ENCODE measurements around the gene TOMM7.
"Not testable (repeated sequence)": the region's sequence is repeated elsewhere in the genome, so short reads cannot be mapped to it uniquely, and the experiment has no call there.

The TOMM7 gene

DNA sequence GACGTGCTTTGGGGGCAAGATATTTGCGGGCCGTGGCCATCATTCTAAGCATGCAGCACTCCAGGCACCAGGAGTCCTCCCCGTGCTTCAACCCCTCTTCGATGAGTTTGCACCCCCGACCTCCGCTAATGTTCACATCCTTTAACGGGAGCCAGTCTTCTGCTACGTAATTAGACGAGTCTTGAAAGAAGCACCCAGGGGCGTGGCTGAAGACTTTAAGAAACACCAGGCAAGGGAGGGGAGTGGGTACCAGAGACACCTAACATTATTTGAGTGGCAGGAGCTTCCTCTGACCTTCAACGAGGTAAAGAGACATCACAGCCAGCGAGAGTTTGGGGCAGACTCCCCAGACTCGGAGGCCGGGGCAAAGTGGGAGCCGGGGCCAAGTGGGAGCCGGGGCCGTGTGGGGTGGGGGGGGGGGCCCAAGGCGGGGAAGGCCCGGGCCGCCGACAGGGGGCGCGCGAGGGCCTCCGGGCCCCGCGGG is 31.1 kb upstream of the TOMM7 start:
- DNase-seq (ENCODE audit: low read depth): no peak

DNA sequence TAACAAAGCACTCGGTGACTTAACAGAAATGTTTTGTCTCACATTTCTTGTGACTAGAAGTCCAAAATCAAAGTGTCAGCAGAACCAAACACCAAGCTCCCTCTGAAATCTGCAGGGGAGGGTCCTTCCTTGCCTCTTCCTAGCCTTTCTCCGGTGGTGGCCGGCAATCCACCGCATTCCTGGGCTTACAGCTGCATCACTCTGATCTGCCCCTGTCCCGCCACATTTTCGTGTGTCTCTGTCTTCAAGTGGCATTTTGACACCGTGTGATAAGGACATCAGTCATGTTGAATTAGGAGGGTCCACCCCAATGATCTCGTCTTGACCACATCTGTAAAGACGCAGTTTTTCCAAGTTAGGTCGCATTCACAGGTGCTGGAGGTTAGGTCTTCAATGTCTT is 30.5 kb upstream of the TOMM7 start:
- DNase-seq (ENCODE audit: low read depth): no peak

DNA sequence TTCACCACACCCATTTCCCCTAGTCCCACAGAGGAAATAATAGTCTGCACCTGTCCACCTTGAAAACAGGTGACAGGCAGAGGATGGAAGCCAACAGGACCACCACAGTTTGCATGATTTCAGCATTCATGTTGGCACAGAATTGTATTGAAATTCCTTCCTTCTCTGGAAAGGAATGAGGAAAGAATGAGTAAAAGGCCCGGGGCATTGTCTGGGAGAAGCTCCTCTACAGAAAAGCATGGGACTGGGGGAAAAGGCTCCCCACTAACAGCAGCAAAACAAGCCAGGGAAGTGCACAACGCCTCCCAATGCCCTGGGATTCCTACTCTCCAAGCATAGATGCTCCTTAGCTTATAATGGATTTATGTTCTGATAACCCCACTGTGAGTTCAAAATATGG is 28.5 kb upstream of the TOMM7 start:
- DNase-seq (ENCODE audit: low read depth): peak; percentile 77

- not testable (repeated sequence) for DNase-seq (ENCODE audit: low read depth)
Observed at GRCh38 chr7:22850394-22850793, 27.7 kb upstream of the TOMM7 start.

DNA sequence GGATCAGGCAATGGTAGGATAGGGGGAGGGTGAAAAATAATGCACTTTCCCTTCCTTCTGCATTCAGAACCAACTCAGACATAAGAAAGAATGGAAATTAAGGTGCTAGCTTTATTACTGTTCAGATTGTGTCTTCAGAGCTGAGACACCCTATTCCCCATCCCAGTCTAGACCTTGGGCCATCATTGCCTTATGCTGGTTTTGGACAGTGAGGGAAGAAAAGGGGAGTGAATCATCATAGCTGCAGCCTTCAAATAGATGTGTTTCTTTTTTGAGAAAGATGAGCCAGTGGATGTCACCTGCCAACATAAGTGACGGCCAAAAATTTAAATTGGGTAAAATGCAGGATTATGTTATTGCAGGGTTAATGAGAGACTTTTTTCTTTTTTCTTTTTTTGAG is 27.0 kb upstream of the TOMM7 start:
- DNase-seq (ENCODE audit: low read depth): no peak

DNA sequence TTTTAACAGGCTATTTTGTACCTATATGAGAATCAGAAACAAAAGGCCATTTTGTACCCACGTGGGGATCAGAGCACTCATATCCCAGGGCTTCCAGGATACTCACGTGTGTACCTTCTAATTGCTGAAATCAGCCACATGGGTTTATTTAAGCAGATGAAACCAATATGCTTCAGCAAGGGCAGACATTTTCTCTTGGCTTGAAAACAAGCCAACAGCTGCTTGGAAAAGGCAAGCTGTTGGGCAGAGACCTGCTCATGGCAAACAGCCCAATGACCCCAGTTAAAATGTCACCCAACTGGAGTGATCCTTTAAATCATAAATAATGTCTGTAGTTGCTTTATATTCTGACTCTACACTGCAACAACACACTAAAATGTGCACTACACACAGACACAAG is 26.5 kb upstream of the TOMM7 start:
- DNase-seq (ENCODE audit: low read depth): no peak

DNA sequence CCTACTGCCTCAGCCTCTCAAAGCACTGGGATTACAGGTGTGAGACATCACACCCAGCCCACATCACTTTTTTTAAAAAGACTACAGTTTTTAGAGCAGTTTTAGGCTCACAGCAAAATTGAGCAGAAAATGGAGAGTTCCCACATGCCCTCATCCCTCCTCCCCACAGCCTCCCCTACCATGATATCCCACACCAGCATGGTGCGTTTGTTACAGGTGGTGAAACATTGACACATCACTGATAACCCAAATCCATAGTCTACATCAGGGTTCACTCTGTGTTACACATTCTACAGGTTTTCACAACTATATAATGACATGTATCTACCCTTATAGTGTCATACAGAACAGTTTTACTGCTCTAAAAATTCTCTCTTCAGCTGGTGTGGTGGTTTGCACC is 24.3 kb upstream of the TOMM7 start:
- no peak for DNase-seq (ENCODE audit: low read depth)

DNA sequence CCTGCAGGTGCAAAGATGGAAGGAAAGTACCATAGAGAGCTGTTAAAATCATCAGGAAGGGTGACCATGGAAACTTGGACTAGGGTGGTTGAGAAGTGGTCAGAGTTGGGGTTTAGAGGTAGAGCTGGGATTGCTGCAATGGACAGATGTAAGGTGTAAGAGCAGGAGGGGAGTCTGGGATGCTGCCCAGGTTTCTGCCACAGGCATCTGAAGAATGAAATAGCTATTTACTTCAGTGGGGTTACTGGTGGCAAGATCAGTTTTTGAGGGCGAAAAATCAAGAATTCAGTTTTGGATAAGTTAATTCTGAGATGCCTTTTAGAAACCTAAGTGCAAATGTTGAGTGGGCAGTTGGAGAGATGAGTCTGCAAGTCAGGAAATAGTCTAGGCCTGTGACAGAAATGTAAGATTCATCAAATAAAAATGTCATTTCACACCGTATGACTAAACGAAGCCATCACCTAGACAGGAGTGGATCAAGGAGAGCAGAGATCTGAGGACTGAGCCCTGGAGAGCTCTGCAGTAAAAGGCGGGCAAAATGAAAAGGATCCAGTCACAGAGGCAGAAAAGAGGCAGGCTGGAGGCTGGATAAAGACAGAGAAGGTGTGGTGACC is 22.7 kb upstream of the TOMM7 start:
- peak; percentile 48 for DNase-seq (ENCODE audit: low read depth)

GRCh38 chr7:22843681-22844309 is 21.1 kb upstream of the TOMM7 start:
- no peak for DNase-seq (ENCODE audit: low read depth)

DNA sequence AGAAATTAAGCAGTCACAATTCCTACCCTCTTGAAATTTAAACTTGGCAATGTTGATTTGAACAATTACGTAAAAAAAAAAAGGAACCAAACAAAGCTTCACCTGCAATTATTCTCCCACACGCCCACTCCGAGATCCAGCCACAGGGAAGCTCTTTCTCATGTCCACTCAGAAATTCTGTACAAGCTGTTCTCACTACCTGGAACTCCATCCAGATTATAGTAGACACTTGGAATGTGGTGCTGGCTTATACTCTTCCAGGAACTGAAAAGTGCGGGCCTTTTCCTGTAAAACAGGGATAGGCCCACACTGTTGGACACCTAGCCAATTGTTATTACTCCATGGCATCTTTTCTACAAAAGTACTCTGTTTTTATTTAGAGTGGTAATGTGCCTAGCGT is 20.3 kb upstream of the TOMM7 start:
- DNase-seq (ENCODE audit: low read depth): no peak

DNA sequence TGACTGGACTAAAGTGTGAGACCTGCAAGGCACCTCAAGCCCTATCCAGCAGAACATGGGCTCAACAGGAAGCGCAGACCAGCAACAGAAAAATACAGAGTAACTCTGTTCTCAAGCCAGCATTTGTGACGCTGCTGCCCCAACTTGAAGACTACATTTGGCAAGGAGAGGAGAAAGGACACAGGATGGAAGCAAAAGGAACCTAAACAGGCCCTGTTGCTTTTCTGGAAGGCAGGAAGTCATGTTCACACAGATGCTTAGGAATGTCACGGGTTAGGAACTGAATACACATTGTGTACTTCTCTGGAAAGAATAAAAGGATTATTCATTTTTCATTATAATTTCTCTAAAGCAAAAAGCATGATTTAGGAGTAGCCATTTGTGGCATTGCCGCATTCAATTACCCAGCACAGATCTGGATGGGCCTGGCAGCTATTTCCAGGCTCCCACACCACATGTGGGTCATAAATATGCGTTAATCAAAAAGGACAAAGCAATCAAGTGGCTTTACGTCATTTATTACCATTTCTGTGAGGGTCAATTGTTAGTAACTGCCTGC is 19.8 kb upstream of the TOMM7 start:
- DNase-seq (ENCODE audit: low read depth): peak; percentile 47

GRCh38 chr7:22841954-22842353 is 19.3 kb upstream of the TOMM7 start:
- DNase-seq (ENCODE audit: low read depth): peak; percentile 51

DNA sequence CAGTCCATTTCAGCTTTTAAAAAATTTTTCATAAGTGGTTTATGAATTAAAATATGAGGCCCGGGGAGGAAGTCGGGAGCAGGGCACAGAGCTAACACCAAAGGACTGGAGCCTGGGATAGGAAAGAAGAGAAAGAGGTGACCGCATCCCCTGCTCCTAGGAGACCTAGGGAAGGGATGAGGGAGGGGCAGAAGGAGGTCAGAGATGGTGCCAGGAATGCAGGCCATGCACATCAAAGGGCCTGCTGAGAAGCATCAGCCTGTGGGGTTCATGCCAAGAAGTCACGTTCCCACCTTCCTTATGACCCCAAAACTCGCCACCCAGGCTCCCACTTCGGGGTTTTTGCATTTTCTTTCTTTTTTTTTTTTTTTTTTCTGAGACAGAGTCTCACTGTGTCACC is 14.7 kb upstream of the TOMM7 start:
- DNase-seq (ENCODE audit: low read depth): no peak

- DNase-seq (ENCODE audit: low read depth): not testable (repeated sequence)
Observed at GRCh38 chr7:22836506-22836905, 13.9 kb upstream of the TOMM7 start.

GRCh38 chr7:22833957-22834356 is 11.3 kb upstream of the TOMM7 start:
- no peak for DNase-seq (ENCODE audit: low read depth)

- DNase-seq (ENCODE audit: low read depth): no peak
Observed at GRCh38 chr7:22833113-22833855, 10.6 kb upstream of the TOMM7 start.

DNA sequence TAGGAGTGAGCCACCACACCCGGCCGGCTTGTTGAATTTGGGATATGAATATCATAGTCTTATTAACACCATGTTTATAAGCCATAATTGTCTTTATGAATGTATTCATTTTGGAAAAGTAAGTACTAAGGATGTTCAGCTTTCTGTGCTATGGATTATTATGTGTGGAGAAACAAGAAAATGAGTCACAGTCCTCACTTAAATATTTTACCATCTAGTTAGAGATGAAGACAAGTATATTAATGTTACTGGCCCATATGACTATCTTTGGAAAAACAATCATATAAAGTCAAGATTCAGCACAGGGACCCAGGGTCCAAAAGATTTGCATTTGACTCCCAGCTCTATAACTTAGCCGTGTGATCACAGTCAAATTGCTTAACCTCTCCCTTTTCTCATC is 9.8 kb upstream of the TOMM7 start:
- peak; percentile 47 for DNase-seq (ENCODE audit: low read depth)

DNA sequence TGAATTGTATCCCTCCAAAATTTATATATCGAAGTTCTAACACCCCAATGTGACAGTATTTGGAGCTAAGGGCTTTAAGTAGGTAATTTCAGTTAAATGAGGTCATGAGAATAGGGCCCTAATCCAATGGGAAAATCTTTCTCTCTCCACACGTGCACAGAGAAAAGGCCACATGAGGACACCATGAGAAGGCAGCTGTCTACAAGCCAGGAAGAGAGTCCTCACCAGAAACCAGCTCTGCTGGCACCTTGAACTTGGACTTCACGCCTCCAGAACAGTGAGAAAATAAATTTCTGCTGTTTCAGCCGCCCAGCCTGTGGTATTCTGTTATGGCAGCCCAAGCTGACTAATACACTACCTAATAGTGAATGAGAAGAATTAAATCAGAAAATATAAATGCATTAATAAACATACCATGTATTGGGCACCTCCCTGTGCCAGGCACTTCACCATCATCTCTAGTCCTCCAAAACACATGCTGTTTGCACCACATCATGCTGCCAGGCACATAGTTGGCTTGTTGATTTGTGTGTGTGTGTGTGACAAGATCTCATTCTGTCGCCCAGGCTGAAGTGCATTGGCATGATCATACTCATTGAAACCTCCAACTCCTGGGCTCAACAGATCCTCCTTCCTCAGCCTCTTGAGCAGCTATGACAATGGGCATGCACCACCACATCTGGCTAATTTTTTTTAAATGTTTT is 9.1 kb upstream of the TOMM7 start:
- no peak for DNase-seq (ENCODE audit: low read depth)

GRCh38 chr7:22827563-22827962 is 4.9 kb upstream of the TOMM7 start:
- no peak for DNase-seq (ENCODE audit: low read depth)

DNA sequence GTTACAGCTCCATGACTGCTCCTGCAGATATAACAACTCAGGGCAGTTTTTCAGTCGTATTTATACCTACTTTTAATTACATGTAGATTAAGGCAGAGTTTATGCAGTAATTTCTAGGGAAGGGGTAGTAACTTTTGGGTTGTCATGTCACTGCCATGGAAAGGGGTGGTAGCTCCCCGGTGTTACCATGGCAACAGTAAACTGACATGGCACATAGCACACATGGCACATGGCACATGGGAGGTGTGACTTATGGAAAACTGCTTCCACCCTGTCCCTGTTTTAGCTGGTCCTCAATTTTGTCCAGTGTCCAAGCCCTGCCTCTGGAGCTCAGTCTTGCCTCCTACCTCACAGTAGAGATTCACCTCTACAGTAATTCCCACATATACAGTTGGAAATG is 3.9 kb upstream of the TOMM7 start:
- DNase-seq (ENCODE audit: low read depth): no peak

DNA sequence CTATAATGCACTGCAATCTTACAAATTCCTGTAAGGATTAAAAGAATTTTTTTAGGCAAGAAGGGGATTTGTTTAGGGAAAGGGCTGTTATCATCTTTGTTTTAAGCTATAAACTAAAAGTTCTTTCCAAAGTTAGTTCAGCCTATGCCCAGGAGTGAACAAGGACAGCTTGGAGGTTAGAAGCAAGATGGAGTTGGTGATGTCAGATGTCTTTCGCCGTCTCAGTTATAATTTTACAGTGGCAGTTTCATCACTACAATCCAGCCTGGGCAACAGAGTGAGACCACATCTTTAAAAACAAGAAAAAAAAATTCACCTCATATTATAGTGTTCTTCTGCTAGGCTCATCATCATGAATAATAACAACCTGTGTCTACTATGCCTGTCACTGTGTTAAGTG is 2.1 kb upstream of the TOMM7 start:
- DNase-seq (ENCODE audit: low read depth): no peak

- no peak for DNase-seq (ENCODE audit: low read depth)
Observed at GRCh38 chr7:22823142-22823497, 471 bp upstream of the TOMM7 start.
